Activated T-helper 17 cell treated with anti-CD3 and anti-CD28 coated beads, Interleukin-2, amount 50 U/mL, for 72 hours (primary cell): ENCODE results near the gene CECR2. TPM values are rescaled to one million over a fixed set of nuclear protein-coding genes. Genes with fewer than 3 reads are reported as not detected.
A peak's percentile ranks its signal among the peaks of the same experiment; 100 is the strongest.
"Not testable (repeated sequence)": the region's sequence is repeated elsewhere in the genome, so short reads cannot be mapped to it uniquely, and the experiment has no call there.

Experiments
- ATAC-seq: fragments of 150-1000 bp; cut with Tn5 transposase; replicated peaks from 2 replicates; pipeline ENCODE4 v1.10.0; 2021; ENCODE audit warnings: mild to moderate bottlenecking, moderate library complexity
- H3K27ac Mint-ChIP-seq: one replicate; pipeline ENCODE4 v1.8.0; 2022; ENCODE audit warnings: mixed read lengths
- H3K27me3 Mint-ChIP-seq: one replicate; pipeline ENCODE4 v1.8.0; 2022; ENCODE audit warnings: mixed read lengths
- H3K36me3 Mint-ChIP-seq: one replicate; pipeline ENCODE4 v1.8.0; 2022; ENCODE audit warnings: low read depth, mild to moderate bottlenecking, mixed read lengths
- H3K4me1 Mint-ChIP-seq: one replicate; pipeline ENCODE4 v1.8.0; 2022; ENCODE audit warnings: mixed read lengths
- H3K4me3 Mint-ChIP-seq: one replicate; pipeline ENCODE4 v1.8.0; 2022; ENCODE audit warnings: mild to moderate bottlenecking, mixed read lengths
- H3K9me3 Mint-ChIP-seq: one replicate; pipeline ENCODE4 v1.8.0; 2022; ENCODE audit warnings: mixed read lengths
- total RNA-seq, 2 donors: library from RNA; stranded (reverse); gene quantifications; one replicate each; pipeline ENCODE4 v1.2.3, GENCODE V29; 2022

Gene CECR2
- total RNA-seq, 2 donors from 2014 or later, result 0.06 to 0.19 TPM

DNA sequence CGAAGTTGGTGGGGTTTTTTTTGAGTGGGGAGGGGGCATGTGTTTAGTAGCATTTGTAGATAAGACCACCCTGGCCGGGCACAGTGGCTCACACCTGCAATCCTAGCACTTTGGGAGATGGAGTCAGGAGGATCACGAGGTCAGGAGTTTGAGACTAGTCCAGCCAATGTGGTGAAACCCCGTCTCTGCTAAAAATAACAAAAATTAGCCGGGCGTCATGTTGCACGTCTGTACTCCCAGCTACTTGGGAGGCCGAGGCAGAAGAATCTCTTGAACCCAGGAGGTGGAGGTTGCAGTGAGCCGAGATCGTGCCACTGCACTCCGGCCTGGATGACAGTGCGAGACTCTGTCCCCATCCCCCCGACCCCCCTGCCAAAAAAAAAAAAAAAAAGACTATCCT, 34.6 kb downstream of the CECR2 start:
- no peak overlapping the region for H3K27ac Mint-ChIP-seq
- no peaks in the 10 kb centered on the region for H3K4me1 Mint-ChIP-seq
- H3K36me3 Mint-ChIP-seq, result no peaks in the 10 kb centered on the region
- H3K4me3 Mint-ChIP-seq, result no peak overlapping the region
- H3K27me3 Mint-ChIP-seq, result no peaks in the 10 kb centered on the region
- H3K9me3 Mint-ChIP-seq, result no peaks in the 10 kb centered on the region
- ATAC-seq, result no peak

GRCh38 chr22:17407643-17408042, 38.4 kb downstream of the CECR2 start:
- no peaks in the 10 kb centered on the region for H3K9me3 Mint-ChIP-seq
- H3K4me3 Mint-ChIP-seq, result no peak overlapping the region
- no peaks in the 10 kb centered on the region for H3K27me3 Mint-ChIP-seq
- no peak overlapping the region for H3K27ac Mint-ChIP-seq
- no peaks in the 10 kb centered on the region for H3K36me3 Mint-ChIP-seq
- ATAC-seq, result no peak
- no peaks in the 10 kb centered on the region for H3K4me1 Mint-ChIP-seq

DNA sequence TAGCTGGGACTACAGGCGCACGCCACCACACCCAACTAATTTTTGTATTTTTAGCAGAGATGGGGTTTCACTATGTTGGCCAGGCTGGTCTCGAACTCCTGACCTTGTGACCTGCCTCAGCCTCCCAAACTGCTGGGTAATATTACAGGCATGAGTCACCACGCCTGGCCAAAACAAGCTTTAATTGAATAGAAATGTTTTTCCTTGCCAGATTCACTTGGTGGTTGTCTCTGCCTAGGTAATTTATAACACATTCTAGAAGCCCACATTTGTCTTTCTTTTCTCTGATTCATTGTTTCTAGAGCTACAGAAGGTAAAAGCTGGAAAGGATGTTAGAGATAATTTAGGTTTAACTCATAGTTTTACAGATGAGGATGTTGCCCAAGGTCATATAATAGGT, 41.3 kb downstream of the CECR2 start:
- H3K27me3 Mint-ChIP-seq, result no peaks in the 10 kb centered on the region
- ATAC-seq, result no peak
- H3K9me3 Mint-ChIP-seq, result no peaks in the 10 kb centered on the region
- no peaks in the 10 kb centered on the region for H3K36me3 Mint-ChIP-seq
- H3K4me1 Mint-ChIP-seq, result no peaks in the 10 kb centered on the region
- H3K27ac Mint-ChIP-seq, result no peak overlapping the region
- no peak overlapping the region for H3K4me3 Mint-ChIP-seq

DNA sequence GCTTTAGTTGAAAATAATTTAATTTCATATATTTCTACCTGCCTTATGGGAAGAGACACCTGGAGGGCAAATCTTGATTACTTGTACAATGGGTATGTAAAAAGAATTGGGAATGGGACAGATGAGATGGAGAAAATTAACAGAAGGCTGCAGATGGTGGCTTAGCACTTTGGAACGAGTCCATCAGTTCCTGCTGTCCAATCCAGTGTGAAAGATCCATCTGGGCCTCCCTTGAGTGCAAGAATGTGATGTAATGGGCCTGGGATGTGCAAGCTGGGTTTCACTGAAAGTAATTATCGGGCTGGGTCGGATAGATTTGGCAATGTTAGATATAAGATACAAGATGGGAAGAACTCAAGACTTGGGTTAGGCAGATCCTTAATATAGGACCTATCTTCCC, 42.0 kb downstream of the CECR2 start:
- Mint-ChIP-seq H3K4me3 (no peak overlapping the region), H3K36me3 (no peaks in the 10 kb centered on the region), H3K4me1 (no peaks in the 10 kb centered on the region), H3K27me3 (no peaks in the 10 kb centered on the region), H3K9me3 (no peaks in the 10 kb centered on the region), H3K27ac (no peak overlapping the region)
- no peak for ATAC-seq

DNA sequence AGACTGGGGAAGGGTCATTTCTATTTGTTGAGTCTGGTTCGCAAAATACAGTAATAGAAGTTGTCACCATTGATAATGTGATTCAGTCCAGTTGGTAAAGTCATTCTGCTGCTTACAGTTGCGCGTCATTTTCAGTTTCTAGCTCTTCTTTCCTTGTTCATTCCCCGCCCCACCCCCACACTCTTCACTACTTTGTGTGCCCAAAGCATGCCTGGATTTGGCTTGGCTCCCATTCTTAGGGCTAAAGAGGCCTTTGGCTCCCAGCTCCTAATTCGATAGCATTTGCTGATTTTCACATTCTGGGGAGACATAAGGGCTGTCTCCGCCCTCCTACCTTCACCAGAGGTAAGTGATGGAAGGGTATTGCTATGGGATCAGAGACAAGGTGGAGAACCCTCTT, 43.0 kb downstream of the CECR2 start:
- H3K27ac Mint-ChIP-seq, result no peak overlapping the region
- no peak overlapping the region for H3K4me3 Mint-ChIP-seq
- H3K36me3 Mint-ChIP-seq, result no peaks in the 10 kb centered on the region
- no peak for ATAC-seq
- no peaks in the 10 kb centered on the region for H3K27me3 Mint-ChIP-seq
- no peaks in the 10 kb centered on the region for H3K4me1 Mint-ChIP-seq
- no peaks in the 10 kb centered on the region for H3K9me3 Mint-ChIP-seq

DNA sequence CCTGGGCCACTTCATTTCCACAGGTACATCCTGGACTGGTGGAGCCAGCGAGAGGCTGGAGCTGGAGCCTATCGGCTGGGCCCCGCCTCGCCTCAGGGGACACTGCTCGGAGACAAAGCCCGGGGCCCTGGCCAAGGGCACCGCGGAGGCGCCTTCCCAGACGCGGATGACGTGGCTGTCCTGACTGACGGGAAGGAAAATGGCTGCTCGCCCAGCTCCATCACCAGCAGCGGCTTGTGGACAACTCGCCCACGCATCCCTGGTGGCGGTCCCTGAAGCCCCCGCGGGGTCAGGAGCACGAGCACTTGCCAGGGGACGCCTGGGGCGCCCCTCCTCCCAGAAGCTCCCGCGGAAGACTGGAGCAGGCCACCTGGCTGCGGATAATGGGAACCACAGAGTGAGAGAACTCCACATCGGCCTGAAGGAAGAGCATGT, 49.6 kb downstream of the CECR2 start:
- H3K9me3 Mint-ChIP-seq, result no peaks in the 10 kb centered on the region
- H3K4me3 Mint-ChIP-seq, result no peak overlapping the region
- H3K27ac Mint-ChIP-seq, result no peak overlapping the region
- H3K36me3 Mint-ChIP-seq, result no peaks in the 10 kb centered on the region
- ATAC-seq, result no peak
- no peaks in the 10 kb centered on the region for H3K4me1 Mint-ChIP-seq
- no peaks in the 10 kb centered on the region for H3K27me3 Mint-ChIP-seq

GRCh38 chr22:17419348-17419747, 50.1 kb downstream of the CECR2 start:
- H3K4me3 Mint-ChIP-seq, result no peak overlapping the region
- no peaks in the 10 kb centered on the region for H3K4me1 Mint-ChIP-seq
- H3K27ac Mint-ChIP-seq, result no peak overlapping the region
- ATAC-seq, result no peak
- H3K9me3 Mint-ChIP-seq, result no peaks in the 10 kb centered on the region
- H3K27me3 Mint-ChIP-seq, result no peaks in the 10 kb centered on the region
- H3K36me3 Mint-ChIP-seq, result no peaks in the 10 kb centered on the region

GRCh38 chr22:17422736-17423343, 53.6 kb downstream of the CECR2 start:
- Mint-ChIP-seq H3K36me3 (no peaks in the 10 kb centered on the region), H3K4me1 (no peaks in the 10 kb centered on the region), H3K27me3 (no peaks in the 10 kb centered on the region), H3K27ac (no peak overlapping the region), H3K4me3 (no peak overlapping the region), H3K9me3 (no peaks in the 10 kb centered on the region)
- no peak for ATAC-seq

GRCh38 chr22:17423616-17424015, 54.4 kb downstream of the CECR2 start:
- H3K4me1 Mint-ChIP-seq, result no peaks in the 10 kb centered on the region
- no peak for ATAC-seq
- H3K27me3 Mint-ChIP-seq, result no peaks in the 10 kb centered on the region
- no peak overlapping the region for H3K4me3 Mint-ChIP-seq
- no peaks in the 10 kb centered on the region for H3K36me3 Mint-ChIP-seq
- H3K9me3 Mint-ChIP-seq, result no peaks in the 10 kb centered on the region
- H3K27ac Mint-ChIP-seq, result no peak overlapping the region

- H3K4me3 Mint-ChIP-seq, H3K27ac Mint-ChIP-seq, ATAC-seq, H3K9me3 Mint-ChIP-seq, H3K4me1 Mint-ChIP-seq, H3K36me3 Mint-ChIP-seq: not testable (repeated sequence)
- H3K27me3 Mint-ChIP-seq, result peaks cover 12% of the 10 kb centered on the region
Observed at GRCh38 chr22:17427528-17427927, 58.3 kb downstream of the CECR2 start.

DNA sequence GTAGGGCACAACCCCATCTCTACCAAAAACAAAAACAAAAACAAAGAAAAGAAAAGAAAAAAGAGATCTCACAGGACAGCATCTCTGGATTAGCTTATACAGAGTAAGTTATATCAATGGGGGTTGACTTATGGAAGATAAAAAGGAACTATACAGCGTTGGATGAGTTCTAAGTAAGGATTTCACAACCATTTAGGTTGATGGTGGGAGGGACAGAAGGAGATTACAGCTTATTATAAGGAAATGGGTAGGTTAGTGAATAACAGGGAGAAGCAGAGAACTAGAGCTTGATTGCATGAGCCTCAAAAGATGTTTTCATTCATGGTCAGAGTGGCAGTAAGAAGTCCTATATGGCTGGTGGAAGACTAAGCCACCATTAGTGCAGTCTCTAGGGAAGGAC, 60.3 kb downstream of the CECR2 start:
- H3K9me3 Mint-ChIP-seq, result no peaks in the 10 kb centered on the region
- H3K27ac Mint-ChIP-seq, result no peak overlapping the region
- H3K4me3 Mint-ChIP-seq, result no peak overlapping the region
- ATAC-seq, result no peak
- H3K4me1 Mint-ChIP-seq, result no peaks in the 10 kb centered on the region
- H3K36me3 Mint-ChIP-seq, result no peaks in the 10 kb centered on the region
- H3K27me3 Mint-ChIP-seq, result peaks cover 16% of the 10 kb centered on the region

DNA sequence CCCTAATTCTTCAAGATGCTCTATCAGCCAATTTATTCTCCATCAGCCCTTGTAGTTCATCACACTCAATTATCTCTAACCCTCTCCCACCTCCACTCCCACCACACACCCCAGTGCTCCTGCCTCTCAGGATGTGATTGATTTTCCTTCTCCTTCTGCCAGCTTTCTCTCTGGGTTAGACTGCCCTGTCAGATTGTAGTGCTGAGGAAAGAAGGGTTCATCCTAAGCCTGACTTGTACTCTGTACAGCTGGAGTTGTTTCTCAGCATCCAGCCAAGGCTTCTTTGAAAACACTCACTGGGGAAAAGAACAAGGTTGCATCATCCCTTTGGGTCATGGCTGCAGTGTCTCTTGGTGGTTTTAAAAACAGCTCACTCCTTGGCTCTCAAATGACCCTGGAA, 61.2 kb downstream of the CECR2 start:
- Mint-ChIP-seq H3K4me1 (no peaks in the 10 kb centered on the region), H3K4me3 (no peak overlapping the region)

GRCh38 chr22:17431179-17431578, 61.9 kb downstream of the CECR2 start:
- Mint-ChIP-seq H3K9me3 (no peaks in the 10 kb centered on the region), H3K27ac (no peak overlapping the region), H3K4me1 (no peaks in the 10 kb centered on the region), H3K27me3 (peaks cover 20% of the 10 kb centered on the region), H3K36me3 (no peaks in the 10 kb centered on the region), H3K4me3 (no peak overlapping the region)
- ATAC-seq, result peak; percentile 37

More for the DNA sequence above, 61.2 kb downstream of the CECR2 start:
- Mint-ChIP-seq H3K27me3 (peaks cover 20% of the 10 kb centered on the region), H3K27ac (no peak overlapping the region), H3K9me3 (no peaks in the 10 kb centered on the region), H3K36me3 (no peaks in the 10 kb centered on the region)
- ATAC-seq, result no peak

DNA sequence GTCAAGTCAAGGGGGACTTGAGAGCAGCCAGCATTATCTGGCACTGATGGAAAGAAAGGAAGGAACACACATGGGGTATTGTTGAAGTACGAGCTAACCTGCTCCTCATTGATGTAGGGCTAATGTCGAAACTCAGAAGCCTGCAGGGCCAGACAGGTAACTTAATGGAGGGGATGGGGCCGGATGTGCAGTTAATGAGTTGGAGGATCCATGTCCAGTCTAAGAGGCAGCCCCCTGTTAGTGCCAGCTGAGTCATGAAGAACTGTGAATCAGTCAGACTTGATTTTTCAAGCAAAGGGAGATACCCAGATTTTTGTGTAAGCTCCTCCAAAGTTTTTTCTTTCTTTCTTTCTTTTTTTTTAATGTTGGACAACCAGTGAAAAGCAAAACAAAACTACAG, 65.6 kb downstream of the CECR2 start:
- ATAC-seq, result no peak
- H3K27me3 Mint-ChIP-seq, result peaks cover 19% of the 10 kb centered on the region
- no peaks in the 10 kb centered on the region for H3K9me3 Mint-ChIP-seq
- no peak overlapping the region for H3K27ac Mint-ChIP-seq
- no peaks in the 10 kb centered on the region for H3K36me3 Mint-ChIP-seq
- no peaks in the 10 kb centered on the region for H3K4me1 Mint-ChIP-seq
- no peak overlapping the region for H3K4me3 Mint-ChIP-seq

GRCh38 chr22:17435375-17435774, 66.1 kb downstream of the CECR2 start:
- no peaks in the 10 kb centered on the region for H3K9me3 Mint-ChIP-seq
- H3K27ac Mint-ChIP-seq, result no peak overlapping the region
- H3K36me3 Mint-ChIP-seq, result no peaks in the 10 kb centered on the region
- no peak overlapping the region for H3K4me3 Mint-ChIP-seq
- peaks cover 16% of the 10 kb centered on the region for H3K27me3 Mint-ChIP-seq
- no peaks in the 10 kb centered on the region for H3K4me1 Mint-ChIP-seq
- ATAC-seq, result no peak

- Mint-ChIP-seq H3K27ac (no peak overlapping the region), H3K4me3 (no peak overlapping the region), H3K4me1 (no peaks in the 10 kb centered on the region), H3K9me3 (no peaks in the 10 kb centered on the region), H3K36me3 (no peaks in the 10 kb centered on the region), H3K27me3 (peaks cover 15% of the 10 kb centered on the region)
- ATAC-seq, result no peak
Observed at GRCh38 chr22:17436382-17436980, 67.2 kb downstream of the CECR2 start.
